ENCODE results near the gene RPS6KA2. TPM values are rescaled to one million over a fixed set of nuclear protein-coding genes. Genes with fewer than 3 reads are reported as not detected.
"Not testable (repeated sequence)": the region's sequence is repeated elsewhere in the genome, so short reads cannot be mapped to it uniquely, and the experiment has no call there.

The RPS6KA2 gene
- total RNA-seq, 1 donor from 2014 or later: 12.3 TPM

- H3K36me3 Mint-ChIP-seq: no peaks in the 10 kb centered on the region
These were observed 231.3 kb downstream of the RPS6KA2 start for GRCh38 chr6:166395778-166396177.

GRCh38 chr6:166395351-166395750 is 231.7 kb downstream of the RPS6KA2 start:
- Mint-ChIP-seq H3K4me3 (no peak overlapping the region), H3K36me3 (no peaks in the 10 kb centered on the region)
- no peak for DNase-seq (ENCODE audit: low spot score in 2 of 2, unreplicated experiment in 2 of 2)

More at GRCh38 chr6:166395778-166396177, 231.3 kb downstream of the RPS6KA2 start:
- DNase-seq (ENCODE audit: low spot score in 2 of 2, unreplicated experiment in 2 of 2): no peak
- Mint-ChIP-seq H3K27ac (no peak overlapping the region), H3K9me3 (no peaks in the 10 kb centered on the region), H3K4me1 (peaks cover 5% of the 10 kb centered on the region), H3K4me3 (no peak overlapping the region), H3K27me3 (ENCODE audit: low read depth) (peaks cover 28% of the 10 kb centered on the region)
- TF ChIP-seq CTCF (IDR thresholded peaks at IDR 0.05; ENCODE audit: unreplicated experiment): no peak

GRCh38 chr6:166394036-166394892 is 232.8 kb downstream of the RPS6KA2 start:
- H3K27ac Mint-ChIP-seq: no peak overlapping the region

More at GRCh38 chr6:166395351-166395750, 231.7 kb downstream of the RPS6KA2 start:
- Mint-ChIP-seq H3K27me3 (ENCODE audit: low read depth) (peaks cover 32% of the 10 kb centered on the region), H3K27ac (no peak overlapping the region), H3K4me1 (peaks cover 5% of the 10 kb centered on the region), H3K9me3 (no peaks in the 10 kb centered on the region)
- no peak for TF ChIP-seq CTCF (IDR thresholded peaks at IDR 0.05; ENCODE audit: unreplicated experiment)

GRCh38 chr6:166393535-166393823 is 233.6 kb downstream of the RPS6KA2 start:
- H3K9me3 Mint-ChIP-seq: no peaks in the 10 kb centered on the region
- peaks cover 31% of the 10 kb centered on the region for H3K27me3 Mint-ChIP-seq (ENCODE audit: low read depth)
- no peaks in the 10 kb centered on the region for H3K36me3 Mint-ChIP-seq
- H3K4me1 Mint-ChIP-seq: peaks cover 5% of the 10 kb centered on the region
- TF ChIP-seq CTCF (IDR thresholded peaks at IDR 0.05; ENCODE audit: unreplicated experiment): no peak
- no peak for DNase-seq (ENCODE audit: low spot score in 2 of 2, unreplicated experiment in 2 of 2)
- H3K27ac Mint-ChIP-seq: no peak overlapping the region
- H3K4me3 Mint-ChIP-seq: no peak overlapping the region

More at GRCh38 chr6:166394036-166394892, 232.8 kb downstream of the RPS6KA2 start:
- Mint-ChIP-seq H3K4me3 (no peak overlapping the region), H3K27me3 (ENCODE audit: low read depth) (peaks cover 34% of the 10 kb centered on the region), H3K4me1 (peaks cover 5% of the 10 kb centered on the region), H3K36me3 (no peaks in the 10 kb centered on the region), H3K9me3 (no peaks in the 10 kb centered on the region)
- no peak for TF ChIP-seq CTCF (IDR thresholded peaks at IDR 0.05; ENCODE audit: unreplicated experiment)
- DNase-seq (ENCODE audit: low spot score in 2 of 2, unreplicated experiment in 2 of 2): no peak

GRCh38 chr6:166392755-166393534 is 234.1 kb downstream of the RPS6KA2 start:
- H3K27me3 Mint-ChIP-seq (ENCODE audit: low read depth): peaks cover 29% of the 10 kb centered on the region
- not testable (repeated sequence) for H3K4me1 Mint-ChIP-seq; H3K9me3 Mint-ChIP-seq; H3K36me3 Mint-ChIP-seq; DNase-seq (ENCODE audit: low spot score in 2 of 2, unreplicated experiment in 2 of 2); H3K27ac Mint-ChIP-seq; H3K4me3 Mint-ChIP-seq

GRCh38 chr6:166389119-166389518 is 237.9 kb downstream of the RPS6KA2 start:
- Mint-ChIP-seq H3K27me3 (ENCODE audit: low read depth) (peaks cover 18% of the 10 kb centered on the region), H3K36me3 (no peaks in the 10 kb centered on the region), H3K9me3 (no peaks in the 10 kb centered on the region), H3K27ac (no peak overlapping the region), H3K4me3 (no peak overlapping the region), H3K4me1 (peaks cover 2% of the 10 kb centered on the region)
- DNase-seq (ENCODE audit: low spot score in 2 of 2, unreplicated experiment in 2 of 2): no peak
- TF ChIP-seq CTCF (IDR thresholded peaks at IDR 0.05; ENCODE audit: unreplicated experiment): no peak

Data from mesothelial cell of epicardium (in vitro differentiated cells).